HCT116 (cell line): ENCODE data around the gene CBX5. TPM values are rescaled to one million over a fixed set of nuclear protein-coding genes. Genes with fewer than 3 reads are reported as not detected.

Experiments used
- ATAC-seq: fragments of 200-7000 bp; cut with Tn5 transposase; 2 replicates; pipeline ENCODE4 v1.9.1; 2020; ENCODE audit warnings: mild to moderate bottlenecking, moderate library complexity
- BruUV-seq: library from RNA; stranded (reverse); fragments of 400-500 nt; replicated peaks from 2 replicates; lab custom pipeline; 2021; lab: Mats Ljungman, UMichigan
- CTCF ChIA-PET: fragments of 300-600 bp; sonication (Branson Sonifier 250); formaldehyde crosslinking; loops from one replicate; lab custom pipeline; 2021; ENCODE audit warnings: antibody characterized with exemption; lab: Charles Lee
- POLR2A ChIA-PET: fragments of 300-600, 350-600 bp; sonication (Branson Sonifier 250); formaldehyde crosslinking; loops from one replicate; lab custom pipeline; 2021; ENCODE audit warnings: antibody characterized with exemption; lab: Charles Lee
- RAD21 ChIA-PET, 2 experiments: fragments of 300-600 bp; sonication (Branson Sonifier 250); formaldehyde crosslinking; loops; one replicate each; lab custom pipeline; 2023; ENCODE audit warnings: low total read pairs in 2 of 2; ENCODE audit not compliant: uncharacterized antibody in 2 of 2, unreplicated experiment in 2 of 2, low non-redundant PET in 1 of 2; lab: Charles Lee
- DNase-seq: peaks from one replicate; pipeline ENCODE4 v3.0.0-alpha.2; 2010; ENCODE audit warnings: low read depth, low spot score
- H2AFZ ChIP-seq: fragments of 200-600 bp; shearing (Covaris generic), sonication (generic); 2 replicates; pipeline ENCODE4 v1.6.1; 2017; ENCODE audit warnings: low read depth, mixed run types, mixed read lengths, antibody characterized with exemption, low read length; ENCODE audit not compliant: poor library complexity, severe bottlenecking
- H3K27ac ChIP-seq: 2 replicates; pipeline ENCODE4 v1.5.1; 2012; ENCODE audit warnings: low read depth, low read length
- H3K27me3 ChIP-seq: fragments of 200-600 bp; sonication (generic); 2 replicates; pipeline ENCODE4 v1.6.1; 2016; ENCODE audit warnings: mixed run types, low read length, mixed read lengths; ENCODE audit not compliant: insufficient read depth
- H3K36me3 ChIP-seq, 2 experiments: fragments of 200-500 bp in 1 of 2; fragments of 200-600 bp in 1 of 2; sonication (Bioruptor generic) in 1 of 2; sonication (generic) in 1 of 2; 2 replicates each; pipeline versions ENCODE4 v1.5.1 to v1.6.1; 2014 to 2016; ENCODE audit warnings: low read length in 2 of 2, inconsistent platforms in 1 of 2, mixed read lengths in 1 of 2, mixed run types in 1 of 2; ENCODE audit not compliant: insufficient read depth in 2 of 2, control insufficient read depth in 1 of 2
- H3K4me1 ChIP-seq, 2 experiments: fragments of 200-600 bp in 1 of 2; sonication (generic) in 1 of 2; 2 replicates each; pipeline versions ENCODE4 v1.5.1 to v1.6.1; 2012 to 2017; ENCODE audit warnings: low read length in 2 of 2, inconsistent platforms in 1 of 2, mild to moderate bottlenecking in 1 of 2, mixed read lengths in 1 of 2, mixed run types in 1 of 2, moderate library complexity in 1 of 2; ENCODE audit not compliant: insufficient read depth in 2 of 2, control insufficient read depth in 1 of 2
- H3K4me2 ChIP-seq: fragments of 200-600 bp; sonication (generic); 2 replicates; pipeline ENCODE4 v1.6.1; 2017; ENCODE audit warnings: mixed run types, low read length, mixed read lengths
- H3K4me3 ChIP-seq, 2 experiments: fragments of 200-600 bp in 1 of 2; sonication (generic) in 1 of 2; replicated peaks in 1 of 2; 2 replicates each; pipeline ENCODE4 v1.5.1; 2011 to 2016; ENCODE audit warnings: low read length in 2 of 2, control low read depth in 1 of 2, low read depth in 1 of 2, mild to moderate bottlenecking in 1 of 2, mixed read lengths in 1 of 2, mixed run types in 1 of 2
- H3K79me2 ChIP-seq: fragments of 200-600 bp; sonication (generic); 2 replicates; pipeline ENCODE4 v1.6.1; 2017; ENCODE audit warnings: mild to moderate bottlenecking, mixed run types, low read length, moderate library complexity, mixed read lengths; ENCODE audit not compliant: insufficient read depth
- H3K9ac ChIP-seq: fragments of 200-600 bp; sonication (generic); 2 replicates; pipeline ENCODE4 v1.6.1; 2016; ENCODE audit warnings: low read length, mixed read lengths
- H3K9me2 ChIP-seq: fragments of 200-600 bp; sonication (generic), shearing (Covaris generic); 2 replicates; pipeline ENCODE4 v1.6.1; 2017; ENCODE audit warnings: mixed run types, mild to moderate bottlenecking, moderate library complexity; ENCODE audit not compliant: insufficient read depth
- H3K9me3 ChIP-seq, 2 experiments: fragments of 200-500 bp in 1 of 2; fragments of 200-600 bp in 1 of 2; sonication (Bioruptor generic) in 1 of 2; sonication (generic) in 1 of 2; 2 replicates each; pipeline ENCODE4 v1.6.1; 2014 to 2017; ENCODE audit warnings: low read length in 2 of 2, mixed read lengths in 2 of 2, inconsistent platforms in 1 of 2, low read depth in 1 of 2, mild to moderate bottlenecking in 1 of 2, mixed run types in 1 of 2, moderate library complexity in 1 of 2; ENCODE audit not compliant: control insufficient read depth in 1 of 2, insufficient read depth in 1 of 2
- H4K20me1 ChIP-seq: fragments of 200-600 bp; sonication (generic), shearing (Covaris generic); 2 replicates; pipeline ENCODE4 v1.6.1; 2017; ENCODE audit warnings: mixed run types, mild to moderate bottlenecking, moderate library complexity; ENCODE audit not compliant: insufficient read depth
- EGR1 ChIP-seq: IDR thresholded peaks from 2 replicates; pipeline ENCODE4 v1.6.1; 2012; ENCODE audit warnings: low read depth
- FOSL1 ChIP-seq: IDR thresholded peaks from 2 replicates; pipeline ENCODE4 v1.6.1; 2012; ENCODE audit warnings: low read depth
- SP1 ChIP-seq: IDR thresholded peaks from 2 replicates; pipeline ENCODE4 v1.6.1; 2012; ENCODE audit warnings: low read depth
- YY1 ChIP-seq: IDR thresholded peaks from 2 replicates; pipeline ENCODE4 v1.6.1; 2011; ENCODE audit warnings: low read length, low read depth, moderate library complexity, mild to moderate bottlenecking; ENCODE audit not compliant: insufficient replicate concordance; ENCODE audit errors: extremely low read depth
- intact Hi-C: fragments of 100-400 bp; cut with micrococcal nuclease; formaldehyde crosslinking; loops from 2 replicates; pipeline ENCODE4 v1.10.0; 2022
- total RNA-seq: library from RNA; stranded (reverse); gene quantifications from one replicate; pipeline ENCODE4 v1.2.1, GENCODE V29; 2021; ENCODE audit not compliant: unreplicated experiment
- TF ChIP-seq, protein P1 (sequence below): IDR thresholded peaks from 2 replicates; pipeline ENCODE4 v1.6.1; 2011; ENCODE audit warnings: mild to moderate bottlenecking, low read length, moderate library complexity; ENCODE audit not compliant: insufficient replicate concordance; ENCODE audit errors: extremely low read depth

The CBX5 gene
- total RNA-seq, 1 experiment from 2014 or later: 72.3 TPM

DNA sequence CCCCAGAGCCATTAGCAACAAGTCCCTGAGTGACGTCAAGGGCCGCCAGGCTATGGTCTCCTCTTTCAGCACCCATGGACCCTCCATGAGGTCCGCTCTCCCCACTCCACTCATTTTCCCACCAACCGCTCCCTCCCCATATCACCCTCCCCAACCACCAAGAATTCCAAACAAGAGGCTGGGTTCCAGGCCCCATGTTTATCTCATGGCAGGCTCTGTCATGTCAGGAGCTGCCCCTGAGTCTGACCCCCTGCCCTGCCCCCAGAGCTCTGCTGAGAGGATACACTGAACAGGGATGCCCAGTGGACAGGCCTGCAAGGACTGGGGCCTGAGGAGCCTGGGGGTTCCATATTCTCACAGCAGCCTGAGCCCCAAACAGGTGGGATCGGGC, 69.5 kb downstream of the CBX5 start:
- intact Hi-C loops: no loop called here
- Histone ChIP-seq H4K20me1 (no peaks in the 10 kb centered on the region), H3K9ac (no peak overlapping the region), H3K79me2 (no peaks in the 10 kb centered on the region), H3K27ac (no peak overlapping the region), H3K4me1 (peaks cover 2 to 19% of the 10 kb centered on the region in 2 experiments; a peak in 3 of 4 replicates), H3K4me3 (no peak overlapping the region), H3K27me3 (no peaks in the 10 kb centered on the region), H3K4me2 (no peak overlapping the region), H2AFZ (no peak overlapping the region), H3K36me3 (no peaks in the 10 kb centered on the region), H3K9me2 (no peaks in the 10 kb centered on the region), H3K9me3 (no peaks in the 10 kb centered on the region)
- ChIA-PET POLR2A (no interaction called here), CTCF (interaction anchor here (1.1 kb wide), 1 partner anchor 9 kb away, joined by 3 read pairs; no protein-coding TSS in a partner anchor), RAD21 (no interaction called here)
- no TSS peak for BruUV-seq
- ATAC-seq (no peak), DNase-seq (no peak)
- TF ChIP-seq SP1 (no peak), FOSL1 (no peak), EGR1 (no peak)

DNA sequence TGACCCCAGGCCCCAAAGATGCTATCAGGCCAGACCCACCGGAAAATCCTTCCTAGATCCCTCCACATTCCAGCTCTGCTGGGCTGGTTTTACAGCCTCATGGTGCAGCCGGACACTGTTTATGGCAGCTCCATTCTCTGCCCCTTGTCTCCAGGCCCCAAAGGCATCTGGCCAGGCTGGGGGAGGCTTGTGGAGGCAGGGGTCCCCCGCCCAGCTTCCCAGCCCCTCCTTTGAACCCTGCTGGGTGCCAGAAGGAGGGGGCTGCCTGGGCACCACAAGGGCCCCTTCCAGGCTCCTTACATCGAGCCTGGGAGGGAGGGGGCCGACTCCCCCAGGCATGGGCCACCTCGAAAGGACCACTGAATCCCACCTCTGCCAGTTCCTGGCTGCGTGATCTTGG, 71.3 kb downstream of the CBX5 start:
- POLR2A ChIA-PET: no interaction called here
- ATAC-seq: no peak
- DNase-seq: no peak

More for the DNA sequence above, 71.3 kb downstream of the CBX5 start:
- Histone ChIP-seq H3K4me3 (no peak overlapping the region), H3K36me3 (no peaks in the 10 kb centered on the region), H4K20me1 (no peaks in the 10 kb centered on the region), H3K27ac (no peak overlapping the region), H2AFZ (no peak overlapping the region), H3K9ac (no peak overlapping the region), H3K27me3 (no peaks in the 10 kb centered on the region), H3K9me3 (no peaks in the 10 kb centered on the region), H3K4me1 (peaks cover 2 to 10% of the 10 kb centered on the region in 2 experiments; a peak in 3 of 4 replicates), H3K4me2 (no peak overlapping the region), H3K79me2 (no peaks in the 10 kb centered on the region), H3K9me2 (no peaks in the 10 kb centered on the region)
- ChIA-PET RAD21 (interaction anchor here (1.4 to 2.0 kb wide), 2 partner anchors 176 to 203 kb away, joined by 3 to 6 read pairs; partner anchors contain the start of gene HOXC5 (in 1 of the 2)), CTCF (interaction anchor here (0.7 to 3.4 kb wide), 16 partner anchors 8 to 452 kb away, joined by 3 to 18 read pairs (median 6); partner anchors contain the start of genes COPZ1, HOXC10, HOXC5 and HOXC9)
- BruUV-seq: no TSS peak
- TF ChIP-seq, protein P1, sequence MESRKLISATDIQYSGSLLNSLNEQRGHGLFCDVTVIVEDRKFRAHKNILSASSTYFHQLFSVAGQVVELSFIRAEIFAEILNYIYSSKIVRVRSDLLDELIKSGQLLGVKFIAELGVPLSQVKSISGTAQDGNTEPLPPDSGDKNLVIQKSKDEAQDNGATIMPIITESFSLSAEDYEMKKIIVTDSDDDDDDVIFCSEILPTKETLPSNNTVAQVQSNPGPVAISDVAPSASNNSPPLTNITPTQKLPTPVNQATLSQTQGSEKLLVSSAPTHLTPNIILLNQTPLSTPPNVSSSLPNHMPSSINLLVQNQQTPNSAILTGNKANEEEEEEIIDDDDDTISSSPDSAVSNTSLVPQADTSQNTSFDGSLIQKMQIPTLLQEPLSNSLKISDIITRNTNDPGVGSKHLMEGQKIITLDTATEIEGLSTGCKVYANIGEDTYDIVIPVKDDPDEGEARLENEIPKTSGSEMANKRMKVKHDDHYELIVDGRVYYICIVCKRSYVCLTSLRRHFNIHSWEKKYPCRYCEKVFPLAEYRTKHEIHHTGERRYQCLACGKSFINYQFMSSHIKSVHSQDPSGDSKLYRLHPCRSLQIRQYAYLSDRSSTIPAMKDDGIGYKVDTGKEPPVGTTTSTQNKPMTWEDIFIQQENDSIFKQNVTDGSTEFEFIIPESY: no peak
- TF ChIP-seq YY1: no peak
- intact Hi-C loops: loop anchor here (1.0 to 5.0 kb wide), 2 partner anchors 202 to 441 kb away; no protein-coding TSS in a partner anchor
